Right atrium auricular region (tissue), 2 donors: ENCODE results near the gene CCM2L. TPM values are rescaled to one million over a fixed set of nuclear protein-coding genes. Genes with fewer than 3 reads are reported as not detected.

Source experiments
- DNase-seq: peaks from one replicate; pipeline ENCODE4 v3.0.0-alpha.2; 2019; ENCODE audit warnings: low spot score
- H3K27ac ChIP-seq, 2 donors: fragments of 200-600 bp; sonication (generic); 1 replicate in 1 of 2; 2 replicates in 1 of 2; pipeline ENCODE4 v1.5.1; 2016 to 2019
- H3K27me3 ChIP-seq, 2 donors: fragments of 200-600 bp; sonication (generic); one replicate each; pipeline versions ENCODE4 v1.5.1 to v1.6.0; 2017 to 2019
- H3K36me3 ChIP-seq: fragments of 200-600 bp; sonication (generic); one replicate; pipeline ENCODE4 v1.5.1; 2016
- H3K4me1 ChIP-seq, 2 donors: fragments of 200-600 bp; sonication (generic); one replicate each; pipeline versions ENCODE4 v1.5.1 to v1.6.0; 2017 to 2019
- H3K4me3 ChIP-seq, 2 donors: fragments of 200-600 bp; sonication (generic); 1 replicate in 1 of 2; 2 replicates in 1 of 2; pipeline ENCODE4 v1.5.1; 2017 to 2019; ENCODE audit warnings: mild to moderate bottlenecking in 1 of 2, moderate library complexity in 1 of 2
- H3K9me3 ChIP-seq, 2 donors: fragments of 200-600 bp; sonication (generic); one replicate each; pipeline ENCODE4 v1.5.1; 2019
- total RNA-seq, 2 donors: library from RNA; depleted of rRNA; stranded (reverse); fragments of >200 nt; gene quantifications; one replicate each; pipeline ENCODE4 v1.1.0, GENCODE V29; 2016
- TF ChIP-seq, protein P1 (sequence below), 2 donors: fragments of 200-600 bp; sonication (generic); IDR thresholded peaks; one replicate each; pipeline ENCODE4 v1.5.1; 2019; ENCODE audit warnings: antibody characterized with exemption in 2 of 2

Gene CCM2L
- total RNA-seq, 2 donors from 2014 or later = 6.0 to 8.1 TPM

DNA sequence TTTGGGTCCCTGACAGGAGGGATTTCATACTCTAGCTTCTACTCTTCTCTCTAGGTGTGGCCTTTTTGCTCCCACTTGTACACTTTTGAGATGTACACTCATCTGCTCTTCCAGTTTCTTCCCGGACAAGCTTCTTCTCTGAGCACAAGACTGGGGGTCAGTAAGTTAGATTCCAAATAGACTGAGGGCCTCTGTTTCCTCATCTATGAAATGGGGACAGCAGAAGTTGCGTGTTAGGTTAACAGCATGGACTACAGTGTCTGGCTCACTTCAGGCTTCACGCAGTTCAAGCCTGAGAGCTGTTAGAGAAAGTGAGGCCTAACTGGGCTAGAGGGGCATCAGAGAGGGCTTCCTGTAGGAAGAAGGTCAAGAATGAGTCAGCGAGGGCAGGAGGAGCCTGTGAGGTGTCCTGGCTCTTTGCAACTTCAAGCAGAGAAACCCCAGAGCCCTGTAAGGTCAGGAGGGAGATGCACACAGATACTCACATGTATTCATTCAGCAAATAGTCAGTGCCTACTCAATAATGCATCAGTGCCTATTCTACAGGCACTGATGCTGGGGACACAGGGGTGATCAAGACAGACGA is 21.7 kb upstream of the CCM2L start:
- Histone ChIP-seq H3K36me3 (no peaks in the 10 kb centered on the region), H3K27ac (no peak overlapping the region), H3K4me1 (no peaks in the 10 kb centered on the region), H3K4me3 (no peak overlapping the region), H3K9me3 (no peaks in the 10 kb centered on the region), H3K27me3 (no peaks in the 10 kb centered on the region)
- TF ChIP-seq, protein P1, sequence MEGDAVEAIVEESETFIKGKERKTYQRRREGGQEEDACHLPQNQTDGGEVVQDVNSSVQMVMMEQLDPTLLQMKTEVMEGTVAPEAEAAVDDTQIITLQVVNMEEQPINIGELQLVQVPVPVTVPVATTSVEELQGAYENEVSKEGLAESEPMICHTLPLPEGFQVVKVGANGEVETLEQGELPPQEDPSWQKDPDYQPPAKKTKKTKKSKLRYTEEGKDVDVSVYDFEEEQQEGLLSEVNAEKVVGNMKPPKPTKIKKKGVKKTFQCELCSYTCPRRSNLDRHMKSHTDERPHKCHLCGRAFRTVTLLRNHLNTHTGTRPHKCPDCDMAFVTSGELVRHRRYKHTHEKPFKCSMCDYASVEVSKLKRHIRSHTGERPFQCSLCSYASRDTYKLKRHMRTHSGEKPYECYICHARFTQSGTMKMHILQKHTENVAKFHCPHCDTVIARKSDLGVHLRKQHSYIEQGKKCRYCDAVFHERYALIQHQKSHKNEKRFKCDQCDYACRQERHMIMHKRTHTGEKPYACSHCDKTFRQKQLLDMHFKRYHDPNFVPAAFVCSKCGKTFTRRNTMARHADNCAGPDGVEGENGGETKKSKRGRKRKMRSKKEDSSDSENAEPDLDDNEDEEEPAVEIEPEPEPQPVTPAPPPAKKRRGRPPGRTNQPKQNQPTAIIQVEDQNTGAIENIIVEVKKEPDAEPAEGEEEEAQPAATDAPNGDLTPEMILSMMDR (IDR thresholded peaks at IDR 0.05) = no peak
- no peak for DNase-seq

DNA sequence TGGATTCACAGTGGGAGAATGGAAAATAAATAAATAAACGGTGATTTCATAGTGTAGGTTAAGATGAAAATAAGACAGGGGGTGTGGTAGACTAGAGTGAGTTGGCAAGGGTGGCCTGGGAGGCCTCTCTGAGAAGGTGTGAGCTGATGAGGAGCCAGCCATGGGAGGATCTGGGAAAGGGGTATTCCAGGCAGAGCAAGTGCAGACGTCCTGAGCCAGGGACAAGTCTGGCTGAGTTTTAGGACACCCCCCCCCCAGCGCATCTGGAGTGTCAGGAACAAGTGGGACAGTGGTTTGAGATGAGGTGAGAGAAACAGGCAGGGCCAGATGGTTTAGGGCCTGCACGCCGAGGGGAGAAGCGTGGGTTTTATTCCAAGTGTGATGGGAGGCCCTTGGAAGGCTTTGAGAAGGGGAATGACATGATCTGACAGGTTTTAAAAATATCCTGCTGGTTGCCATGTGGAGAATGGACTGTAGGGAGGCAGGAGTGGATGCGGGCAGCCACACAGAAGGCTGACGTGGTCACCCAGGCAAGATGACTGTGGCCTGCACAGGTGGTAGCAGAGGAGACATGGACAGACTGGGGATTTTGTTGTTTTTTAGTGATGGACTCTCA is 21.1 kb upstream of the CCM2L start:
- H3K9me3 ChIP-seq = no peaks in the 10 kb centered on the region
- no peak for DNase-seq
- no peaks in the 10 kb centered on the region for H3K27me3 ChIP-seq
- H3K4me1 ChIP-seq = no peaks in the 10 kb centered on the region
- H3K27ac ChIP-seq = no peak overlapping the region
- no peak overlapping the region for H3K4me3 ChIP-seq
- TF ChIP-seq, protein P1 (IDR thresholded peaks at IDR 0.05) = no peak
- no peaks in the 10 kb centered on the region for H3K36me3 ChIP-seq

DNA sequence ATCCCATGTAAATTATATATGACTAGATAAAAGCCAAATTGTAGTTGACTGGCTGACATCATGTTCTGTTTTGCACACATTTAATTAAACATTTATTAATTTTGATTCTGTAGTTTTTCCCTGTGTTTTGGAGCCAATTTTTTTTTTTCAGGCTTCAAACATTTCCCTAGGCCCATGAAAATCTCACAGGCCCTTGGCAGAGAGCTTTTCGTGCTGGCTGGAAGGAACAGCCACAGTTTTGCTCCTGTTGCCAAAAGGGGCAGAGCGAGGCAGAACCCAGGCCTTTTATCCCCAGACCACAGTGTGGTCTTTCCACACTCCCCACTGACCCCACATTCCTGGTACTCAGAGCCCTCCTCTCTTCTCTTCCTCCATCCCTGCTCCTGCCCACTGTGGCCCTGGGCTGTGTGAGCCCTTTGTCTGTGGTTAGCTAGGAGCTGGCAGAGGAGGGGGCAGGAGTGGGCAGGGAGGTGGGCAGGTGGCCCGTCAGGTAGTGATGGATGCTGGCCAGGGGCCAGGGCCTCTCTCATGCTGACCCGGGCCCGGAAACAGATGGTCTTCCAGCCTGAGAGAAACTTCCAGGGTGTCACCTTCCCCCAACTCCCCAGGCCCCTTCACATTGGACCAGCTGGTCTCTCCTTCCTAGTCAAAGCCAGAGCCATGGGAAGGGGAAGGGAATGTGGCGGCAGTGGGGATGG is 19.4 kb upstream of the CCM2L start:
- DNase-seq = no peak
- Histone ChIP-seq H3K4me1 (peaks cover 0 to 4% of the 10 kb centered on the region in 2 donors), H3K36me3 (no peaks in the 10 kb centered on the region), H3K4me3 (no peak overlapping the region), H3K27ac (no peak overlapping the region), H3K27me3 (peaks cover 5 to 6% of the 10 kb centered on the region in 2 donors), H3K9me3 (no peaks in the 10 kb centered on the region)
- TF ChIP-seq, protein P1 (IDR thresholded peaks at IDR 0.05) = no peak

DNA sequence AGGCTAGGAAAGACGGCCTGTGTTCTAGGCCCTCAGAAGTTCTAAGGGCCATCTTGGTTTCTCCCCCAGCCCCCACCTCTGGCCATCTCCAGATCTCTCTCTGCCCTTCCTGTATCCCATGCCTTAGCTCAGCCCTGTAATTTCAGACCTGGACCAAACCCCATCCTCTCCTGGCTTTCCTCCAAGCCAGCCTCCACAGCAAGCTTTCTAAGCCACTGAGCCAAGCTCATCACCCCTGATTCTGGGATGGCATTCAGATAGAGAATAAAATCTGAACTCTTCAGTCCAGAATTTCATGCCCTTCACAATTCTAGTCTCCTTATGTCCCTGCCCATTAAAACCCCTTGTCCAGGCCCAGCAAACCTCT is 18.9 kb upstream of the CCM2L start:
- no peaks in the 10 kb centered on the region for H3K9me3 ChIP-seq
- H3K27ac ChIP-seq = no peak overlapping the region
- TF ChIP-seq, protein P1 (IDR thresholded peaks at IDR 0.05) = no peak
- no peak overlapping the region for H3K4me3 ChIP-seq
- H3K27me3 ChIP-seq = peaks cover 6% of the 10 kb centered on the region in 2 donors
- H3K4me1 ChIP-seq = peaks cover 0 to 4% of the 10 kb centered on the region in 2 donors
- no peak for DNase-seq
- H3K36me3 ChIP-seq = no peaks in the 10 kb centered on the region

DNA sequence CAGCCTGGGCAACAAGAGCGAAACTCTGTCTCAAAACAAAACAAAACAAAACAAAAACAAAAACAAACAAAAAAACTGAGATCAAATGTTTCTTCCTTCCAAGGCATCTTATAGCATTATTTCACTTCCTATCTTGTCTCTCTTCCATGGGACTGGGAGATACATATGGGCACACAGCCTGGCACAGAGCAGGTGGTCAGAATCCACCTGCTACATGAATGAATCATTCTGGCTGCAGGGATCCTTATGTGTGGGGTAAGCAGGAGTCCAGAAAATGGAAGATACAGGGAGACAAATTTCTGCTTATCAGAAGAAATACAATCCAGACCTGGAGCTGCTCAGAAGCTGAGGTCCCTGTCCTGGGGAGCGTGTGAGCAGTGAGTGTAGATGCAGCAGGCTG is 18.2 kb upstream of the CCM2L start:
- Histone ChIP-seq H3K36me3 (no peaks in the 10 kb centered on the region), H3K27me3 (peaks cover 6% of the 10 kb centered on the region in 2 donors), H3K9me3 (no peaks in the 10 kb centered on the region), H3K4me3 (no peak overlapping the region), H3K27ac (no peak overlapping the region), H3K4me1 (peaks cover 0 to 4% of the 10 kb centered on the region in 2 donors)
- TF ChIP-seq, protein P1 (IDR thresholded peaks at IDR 0.05) = no peak
- DNase-seq = no peak
